Measurements from ENCODE around the gene CHORDC1.
"Not testable (repeated sequence)": the region's sequence is repeated elsewhere in the genome, so short reads cannot be mapped to it uniquely, and the experiment has no call there.

CHORDC1 gene

GRCh38 chr11:90197377-90197776, 25.5 kb downstream of the CHORDC1 start:
- no peak overlapping the region for H3K4me3 ChIP-seq (ENCODE audit: low read length)
- TF ChIP-seq ZNF274 (IDR thresholded peaks at IDR 0.05; ENCODE audit: low read depth, low read length): no peak

- TF ChIP-seq ZNF274 (IDR thresholded peaks at IDR 0.05; ENCODE audit: low read depth, low read length): no peak
- H3K4me3 ChIP-seq (ENCODE audit: low read length): no peak overlapping the region
Measured at GRCh38 chr11:90192869-90193582, 29.8 kb downstream of the CHORDC1 start.

- no peak for TF ChIP-seq ZNF274 (IDR thresholded peaks at IDR 0.05; ENCODE audit: low read depth, low read length)
- no peak overlapping the region for H3K4me3 ChIP-seq (ENCODE audit: low read length)
Measured at GRCh38 chr11:90189011-90189410, 33.8 kb downstream of the CHORDC1 start.

GRCh38 chr11:90187839-90188238, 35.0 kb downstream of the CHORDC1 start:
- TF ChIP-seq ZNF274 (IDR thresholded peaks at IDR 0.05; ENCODE audit: low read depth, low read length): no peak
- H3K4me3 ChIP-seq (ENCODE audit: low read length): no peak overlapping the region

- H3K4me3 ChIP-seq (ENCODE audit: low read length): no peak overlapping the region
- TF ChIP-seq ZNF274 (IDR thresholded peaks at IDR 0.05; ENCODE audit: low read depth, low read length): no peak
Measured at GRCh38 chr11:90179923-90180322, 42.9 kb downstream of the CHORDC1 start.

- H3K4me3 ChIP-seq (ENCODE audit: low read length): no peak overlapping the region
- no peak for TF ChIP-seq ZNF274 (IDR thresholded peaks at IDR 0.05; ENCODE audit: low read depth, low read length)
Measured at GRCh38 chr11:90178751-90179150, 44.1 kb downstream of the CHORDC1 start.

- no peak for TF ChIP-seq ZNF274 (IDR thresholded peaks at IDR 0.05; ENCODE audit: low read depth, low read length)
Measured at GRCh38 chr11:90176069-90176468, 46.8 kb downstream of the CHORDC1 start.

GRCh38 chr11:90171359-90171758, 51.5 kb downstream of the CHORDC1 start:
- H3K4me3 ChIP-seq (ENCODE audit: low read length): no peak overlapping the region
- TF ChIP-seq ZNF274 (IDR thresholded peaks at IDR 0.05; ENCODE audit: low read depth, low read length): no peak

More at GRCh38 chr11:90176069-90176468, 46.8 kb downstream of the CHORDC1 start:
- H3K4me3 ChIP-seq (ENCODE audit: low read length): no peak overlapping the region

GRCh38 chr11:90168571-90168970, 54.3 kb downstream of the CHORDC1 start:
- no peak overlapping the region for H3K4me3 ChIP-seq (ENCODE audit: low read length)
- no peak for TF ChIP-seq ZNF274 (IDR thresholded peaks at IDR 0.05; ENCODE audit: low read depth, low read length)

GRCh38 chr11:90167704-90168103, 55.1 kb downstream of the CHORDC1 start:
- not testable (repeated sequence) for H3K4me3 ChIP-seq (ENCODE audit: low read length)

- not testable (repeated sequence) for H3K4me3 ChIP-seq (ENCODE audit: low read length)
Measured at GRCh38 chr11:90166982-90167573, 55.8 kb downstream of the CHORDC1 start.
